Panc1 (cell line): ENCODE data around the gene BIK. TPM values are rescaled to one million over a fixed set of nuclear protein-coding genes. Genes with fewer than 3 reads are reported as not detected.

ENCODE experiments used
- ATAC-seq: fragments of 200-7000 bp; cut with Tn5 transposase; 2 replicates; pipeline ENCODE4 v1.9.1; 2020; ENCODE audit warnings: mild to moderate bottlenecking, moderate library complexity
- BruUV-seq: library from RNA; stranded (reverse); fragments of 400-500 nt; replicated peaks from 2 replicates; lab custom pipeline; 2021; lab: Mats Ljungman, UMichigan
- CTCF ChIA-PET: fragments of 300-600 bp; sonication (Branson Sonifier 250); formaldehyde crosslinking; loops from one replicate; lab custom pipeline; 2022; ENCODE audit warnings: antibody characterized with exemption; lab: Charles Lee
- POLR2A ChIA-PET: fragments of 300-600 bp; sonication (Branson Sonifier 250); formaldehyde crosslinking; loops from one replicate; lab custom pipeline; 2022; ENCODE audit warnings: antibody characterized with exemption; lab: Charles Lee
- DNase-seq: peaks from one replicate; pipeline ENCODE4 v3.0.0-alpha.2; 2010; ENCODE audit warnings: low read depth, low spot score
- H3K27ac ChIP-seq: 2 replicates; pipeline ENCODE4 v1.5.1; 2011; ENCODE audit warnings: mild to moderate bottlenecking, low read length, inconsistent platforms
- H3K27me3 ChIP-seq: fragments of 200-500 bp; sonication (Bioruptor generic); 2 replicates; pipeline ENCODE4 v1.6.0; 2014; ENCODE audit warnings: low read length, inconsistent platforms; ENCODE audit not compliant: control insufficient read depth, insufficient read depth
- H3K36me3 ChIP-seq: fragments of 200-500 bp; sonication (Bioruptor generic); 2 replicates; pipeline ENCODE4 v1.5.1; 2014; ENCODE audit warnings: inconsistent platforms, mild to moderate bottlenecking, low read length, moderate library complexity; ENCODE audit not compliant: control insufficient read depth, insufficient read depth
- H3K4me1 ChIP-seq: 2 replicates; pipeline ENCODE4 v1.5.1; 2011; ENCODE audit warnings: inconsistent platforms, mild to moderate bottlenecking, low read length, moderate library complexity; ENCODE audit not compliant: control insufficient read depth, insufficient read depth
- H3K4me3 ChIP-seq, 2 experiments: 2 replicates each; pipeline ENCODE4 v1.5.1; 2011 to 2012; ENCODE audit warnings: low read depth in 2 of 2, low read length in 2 of 2, mild to moderate bottlenecking in 2 of 2, inconsistent platforms in 1 of 2, moderate library complexity in 1 of 2
- H3K9me3 ChIP-seq: fragments of 200-500 bp; sonication (Bioruptor generic); 2 replicates; pipeline ENCODE4 v1.5.1; 2014; ENCODE audit warnings: low read depth, mild to moderate bottlenecking, inconsistent platforms, low read length, moderate library complexity; ENCODE audit not compliant: control insufficient read depth, insufficient read depth
- CTCF ChIP-seq: fragments of 450-650 bp; IDR thresholded peaks from 2 replicates; pipeline ENCODE4 v1.5.1; 2017; ENCODE audit warnings: mild to moderate bottlenecking
- POLR2AphosphoS5 ChIP-seq: IDR thresholded peaks from 2 replicates; pipeline ENCODE4 v1.6.1; 2012; ENCODE audit warnings: mild to moderate bottlenecking, low read depth, low read length, moderate library complexity
- REST ChIP-seq, 2 experiments: IDR thresholded peaks; 2 replicates each; pipeline ENCODE4 v1.6.1; 2011 to 2012; ENCODE audit warnings: low read depth in 2 of 2, control low read depth in 1 of 2, low read length in 1 of 2, mild to moderate bottlenecking in 1 of 2, moderate library complexity in 1 of 2; ENCODE audit not compliant: insufficient read depth in 1 of 2
- SIN3A ChIP-seq: IDR thresholded peaks from 2 replicates; pipeline ENCODE4 v1.6.1; 2012; ENCODE audit warnings: low read depth, mild to moderate bottlenecking, low read length, moderate library complexity, borderline replicate concordance; ENCODE audit not compliant: insufficient read depth
- TCF7L2 ChIP-seq: IDR thresholded peaks from 2 replicates; pipeline ENCODE4 v1.6.1; 2011; ENCODE audit warnings: mild to moderate bottlenecking, low read depth, low read length, inconsistent platforms
- in situ Hi-C: cut with HindIII; loops from 2 replicates; pipeline ENCODE4 v1.10.0; 2016; ENCODE audit warnings: low sequenced_read_pairs, low pct_unique_long_range_greater_than_20kb
- intact Hi-C: fragments of 100-400 bp; cut with micrococcal nuclease; formaldehyde crosslinking; loops from one replicate; pipeline ENCODE4 v1.10.0; 2022; ENCODE audit not compliant: unreplicated experiment
- total RNA-seq: library from RNA; stranded (reverse); gene quantifications from one replicate; pipeline ENCODE4 v1.2.1, GENCODE V29; 2021; ENCODE audit not compliant: unreplicated experiment

The BIK gene
- total RNA-seq, 1 experiment from 2014 or later = 0.18 TPM

- Histone ChIP-seq H3K36me3 (no peaks in the 10 kb centered on the region), H3K27ac (no peak overlapping the region), H3K4me1 (no peaks in the 10 kb centered on the region), H3K27me3 (no peaks in the 10 kb centered on the region), H3K4me3 (no peak overlapping the region), H3K9me3 (no peaks in the 10 kb centered on the region)
- intact Hi-C loops = no loop called here
- ChIA-PET POLR2A (no interaction called here), CTCF (interaction anchor here (0.6 kb wide), 1 partner anchor 786 kb away, joined by 3 read pairs; no protein-coding TSS in a partner anchor)
- in situ Hi-C loops = no loop called here
- BruUV-seq = no TSS peak
- ATAC-seq (no peak), DNase-seq (no peak)
- TF ChIP-seq REST (IDR thresholded peaks at IDR 0.05; ENCODE audit: insufficient read depth in 1 of 2, low read depth in 2 of 2, low read length in 1 of 2) = no peak
- TF ChIP-seq SIN3A = no peak
- no peak for TF ChIP-seq POLR2AphosphoS5
- TF ChIP-seq TCF7L2 = no peak
- no peak for TF ChIP-seq CTCF
Measured at GRCh38 chr22:43163241-43163795, 52.8 kb downstream of the BIK start.

- H3K9me3 ChIP-seq = no peaks in the 10 kb centered on the region
- POLR2A ChIA-PET = no interaction called here
Measured at GRCh38 chr22:43164636-43165035, 54.1 kb downstream of the BIK start.

More at GRCh38 chr22:43164636-43165035, 54.1 kb downstream of the BIK start:
- in situ Hi-C loops (no loop called here), intact Hi-C loops (no loop called here)
- CTCF ChIA-PET = interaction anchor here (0.6 kb wide), 1 partner anchor 39 kb away, joined by 6 read pairs; no protein-coding TSS in a partner anchor
- ATAC-seq (no peak), DNase-seq (no peak)
- no peaks in the 10 kb centered on the region for H3K36me3 ChIP-seq
- H3K27me3 ChIP-seq = no peaks in the 10 kb centered on the region
- no peaks in the 10 kb centered on the region for H3K4me1 ChIP-seq
- BruUV-seq = no TSS peak
- no peak for TF ChIP-seq TCF7L2
- TF ChIP-seq SIN3A = no peak
- no peak for TF ChIP-seq CTCF
- TF ChIP-seq REST (IDR thresholded peaks at IDR 0.05; ENCODE audit: insufficient read depth in 1 of 2, low read depth in 2 of 2, low read length in 1 of 2) = no peak
- no peak for TF ChIP-seq POLR2AphosphoS5
- no peak overlapping the region for H3K4me3 ChIP-seq
- no peak overlapping the region for H3K27ac ChIP-seq
